ENCODE data around the gene TNXB.
"Not testable (repeated sequence)": the region's sequence is repeated elsewhere in the genome, so short reads cannot be mapped to it uniquely, and the experiment has no call there.

TNXB gene

GRCh38 chr6:32037598-32038524 lies 71.3 kb downstream of the TNXB start, which contains the start of gene CYP21A2:
Gene CYP21A2, plus strand, starts transcription at chr6:32038415. Its CDS starts 8 bp downstream, at chr6:32038423.
- not testable (repeated sequence) for H3K79me2 ChIP-seq (ENCODE audit: control insufficient read depth, insufficient read depth, low read length); DNase-seq; H3K4ac ChIP-seq (ENCODE audit: low read depth, low read length); H2AK5ac ChIP-seq (ENCODE audit: low read length); H2BK15ac ChIP-seq (replicated peaks; ENCODE audit: low read depth); H3K4me1 ChIP-seq (ENCODE audit: control insufficient read depth, low read depth, low read length); H3K27ac ChIP-seq (ENCODE audit: low read depth, low read length); H3K79me1 ChIP-seq (ENCODE audit: low read length); H3K36me3 ChIP-seq (ENCODE audit: control insufficient read depth, insufficient read depth, low read length); H4K5ac ChIP-seq (ENCODE audit: low read length); H2BK120ac ChIP-seq (ENCODE audit: low read depth, low read length); H3K4me2 ChIP-seq (ENCODE audit: low read length); H3K18ac ChIP-seq (ENCODE audit: low read length); H4K8ac ChIP-seq (ENCODE audit: low read depth, low read length); H2BK5ac ChIP-seq (ENCODE audit: low read length); H3K56ac ChIP-seq (ENCODE audit: low read length); H3K23ac ChIP-seq (ENCODE audit: low read length); H3K9ac ChIP-seq (ENCODE audit: low read length); H3K27me3 ChIP-seq (ENCODE audit: insufficient read depth, low read length, poor library complexity); H3K4me3 ChIP-seq (ENCODE audit: low read length)
- no CpG with 5 or more reads among the region's 19 CpGs for WGBS (ENCODE audit: extremely low coverage, insufficient coverage, low lambda C conversion rate)

DNA sequence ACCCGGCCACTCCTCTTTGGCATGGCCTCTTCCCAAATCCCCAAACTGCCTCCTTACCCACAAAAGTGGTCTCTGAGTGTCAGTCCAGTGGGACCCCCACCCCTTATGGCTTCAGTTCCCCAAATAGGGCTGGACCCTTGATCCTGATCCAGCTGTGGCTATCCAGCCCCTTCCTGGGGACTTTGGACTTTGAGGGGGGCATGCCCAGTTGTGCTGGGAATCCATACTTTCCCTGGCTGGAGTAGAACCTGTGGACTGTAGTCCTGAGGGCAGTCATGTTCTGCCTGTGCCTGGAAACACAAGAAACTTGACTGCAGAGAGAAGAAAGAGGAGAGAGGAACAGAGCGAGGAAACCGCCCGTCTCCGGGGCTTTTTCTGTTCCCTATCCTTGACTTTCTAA lies 72.0 kb downstream of the TNXB start:
- H3K56ac ChIP-seq (ENCODE audit: low read length); H4K8ac ChIP-seq (ENCODE audit: low read depth, low read length); H3K79me2 ChIP-seq (ENCODE audit: control insufficient read depth, insufficient read depth, low read length); H2BK120ac ChIP-seq (ENCODE audit: low read depth, low read length); H2AK5ac ChIP-seq (ENCODE audit: low read length); H3K4me2 ChIP-seq (ENCODE audit: low read length); H3K36me3 ChIP-seq (ENCODE audit: control insufficient read depth, insufficient read depth, low read length); H2BK5ac ChIP-seq (ENCODE audit: low read length); H3K18ac ChIP-seq (ENCODE audit: low read length); H3K9ac ChIP-seq (ENCODE audit: low read length); H3K4me1 ChIP-seq (ENCODE audit: control insufficient read depth, low read depth, low read length); H3K79me1 ChIP-seq (ENCODE audit: low read length); H2BK15ac ChIP-seq (replicated peaks; ENCODE audit: low read depth); H3K27me3 ChIP-seq (ENCODE audit: insufficient read depth, low read length, poor library complexity); H3K23ac ChIP-seq (ENCODE audit: low read length); H3K4ac ChIP-seq (ENCODE audit: low read depth, low read length); DNase-seq; H3K4me3 ChIP-seq (ENCODE audit: low read length); H4K5ac ChIP-seq (ENCODE audit: low read length); H3K27ac ChIP-seq (ENCODE audit: low read depth, low read length): not testable (repeated sequence)
- no CpG with 5 or more reads among the region's 5 CpGs for WGBS (ENCODE audit: extremely low coverage, insufficient coverage, low lambda C conversion rate)

GRCh38 chr6:32035283-32036013 lies 73.7 kb downstream of the TNXB start:
- not testable (repeated sequence) for H2BK15ac ChIP-seq (replicated peaks; ENCODE audit: low read depth); H2BK120ac ChIP-seq (ENCODE audit: low read depth, low read length); H3K56ac ChIP-seq (ENCODE audit: low read length); H2AK5ac ChIP-seq (ENCODE audit: low read length); H4K8ac ChIP-seq (ENCODE audit: low read depth, low read length); H3K27me3 ChIP-seq (ENCODE audit: insufficient read depth, low read length, poor library complexity); H3K4me2 ChIP-seq (ENCODE audit: low read length); H3K79me2 ChIP-seq (ENCODE audit: control insufficient read depth, insufficient read depth, low read length); H2BK5ac ChIP-seq (ENCODE audit: low read length); H3K27ac ChIP-seq (ENCODE audit: low read depth, low read length); H3K79me1 ChIP-seq (ENCODE audit: low read length); H3K9ac ChIP-seq (ENCODE audit: low read length); H4K5ac ChIP-seq (ENCODE audit: low read length); H3K4me1 ChIP-seq (ENCODE audit: control insufficient read depth, low read depth, low read length); H3K4me3 ChIP-seq (ENCODE audit: low read length); H3K18ac ChIP-seq (ENCODE audit: low read length); DNase-seq; H3K23ac ChIP-seq (ENCODE audit: low read length); H3K4ac ChIP-seq (ENCODE audit: low read depth, low read length); H3K36me3 ChIP-seq (ENCODE audit: control insufficient read depth, insufficient read depth, low read length)
- no CpG with 5 or more reads among the region's 16 CpGs for WGBS (ENCODE audit: extremely low coverage, insufficient coverage, low lambda C conversion rate)

DNA sequence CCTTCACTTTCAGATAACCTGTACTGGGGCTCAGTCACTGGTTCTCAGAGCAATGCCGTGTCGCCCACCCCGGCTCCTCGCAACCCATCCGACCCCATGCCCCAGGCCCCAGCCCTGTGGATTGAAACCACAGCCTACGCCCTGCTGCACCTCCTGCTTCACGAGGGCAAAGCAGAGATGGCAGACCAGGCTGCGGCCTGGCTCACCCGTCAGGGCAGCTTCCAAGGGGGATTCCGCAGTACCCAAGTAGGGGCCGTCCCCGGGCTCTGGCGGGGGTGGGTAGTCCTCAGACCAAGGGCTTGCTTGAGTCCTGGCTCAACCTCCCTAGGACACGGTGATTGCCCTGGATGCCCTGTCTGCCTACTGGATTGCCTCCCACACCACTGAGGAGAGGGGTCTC lies 79.6 kb downstream of the TNXB start:
- H4K8ac ChIP-seq (ENCODE audit: low read depth, low read length); H3K9ac ChIP-seq (ENCODE audit: low read length); H3K79me2 ChIP-seq (ENCODE audit: control insufficient read depth, insufficient read depth, low read length); H3K4me2 ChIP-seq (ENCODE audit: low read length); H3K4me3 ChIP-seq (ENCODE audit: low read length); H3K79me1 ChIP-seq (ENCODE audit: low read length); DNase-seq; H2BK120ac ChIP-seq (ENCODE audit: low read depth, low read length); H3K27ac ChIP-seq (ENCODE audit: low read depth, low read length); H3K23ac ChIP-seq (ENCODE audit: low read length); H2AK5ac ChIP-seq (ENCODE audit: low read length); H2BK15ac ChIP-seq (replicated peaks; ENCODE audit: low read depth); H3K4me1 ChIP-seq (ENCODE audit: control insufficient read depth, low read depth, low read length); H3K56ac ChIP-seq (ENCODE audit: low read length); H3K36me3 ChIP-seq (ENCODE audit: control insufficient read depth, insufficient read depth, low read length); H3K27me3 ChIP-seq (ENCODE audit: insufficient read depth, low read length, poor library complexity); H4K5ac ChIP-seq (ENCODE audit: low read length); H3K4ac ChIP-seq (ENCODE audit: low read depth, low read length); H3K18ac ChIP-seq (ENCODE audit: low read length); H2BK5ac ChIP-seq (ENCODE audit: low read length): not testable (repeated sequence)
- no CpG with 5 or more reads among the region's 14 CpGs for WGBS (ENCODE audit: extremely low coverage, insufficient coverage, low lambda C conversion rate)

- H3K4me3 ChIP-seq (ENCODE audit: low read length); DNase-seq; H2AK5ac ChIP-seq (ENCODE audit: low read length); H2BK5ac ChIP-seq (ENCODE audit: low read length); H4K5ac ChIP-seq (ENCODE audit: low read length); H3K79me1 ChIP-seq (ENCODE audit: low read length); H3K56ac ChIP-seq (ENCODE audit: low read length); H3K9ac ChIP-seq (ENCODE audit: low read length); H3K4ac ChIP-seq (ENCODE audit: low read depth, low read length); H4K8ac ChIP-seq (ENCODE audit: low read depth, low read length); H2BK15ac ChIP-seq (replicated peaks; ENCODE audit: low read depth); H3K23ac ChIP-seq (ENCODE audit: low read length); H3K18ac ChIP-seq (ENCODE audit: low read length); H3K4me1 ChIP-seq (ENCODE audit: control insufficient read depth, low read depth, low read length); H2BK120ac ChIP-seq (ENCODE audit: low read depth, low read length); H3K27me3 ChIP-seq (ENCODE audit: insufficient read depth, low read length, poor library complexity); H3K4me2 ChIP-seq (ENCODE audit: low read length); H3K79me2 ChIP-seq (ENCODE audit: control insufficient read depth, insufficient read depth, low read length); H3K27ac ChIP-seq (ENCODE audit: low read depth, low read length); H3K36me3 ChIP-seq (ENCODE audit: control insufficient read depth, insufficient read depth, low read length): not testable (repeated sequence)
- WGBS (ENCODE audit: extremely low coverage, insufficient coverage, low lambda C conversion rate), result no CpG with 5 or more reads among the region's 10 CpGs
Observed at GRCh38 chr6:32028631-32029030, 80.5 kb downstream of the TNXB start.
